Fibroblast of skin of right biceps (primary cell): ENCODE results near the gene SDS.

Experiments
- DNase-seq: peaks from one replicate; pipeline ENCODE4 v3.0.0-alpha.2; 2013

The SDS gene

DNA sequence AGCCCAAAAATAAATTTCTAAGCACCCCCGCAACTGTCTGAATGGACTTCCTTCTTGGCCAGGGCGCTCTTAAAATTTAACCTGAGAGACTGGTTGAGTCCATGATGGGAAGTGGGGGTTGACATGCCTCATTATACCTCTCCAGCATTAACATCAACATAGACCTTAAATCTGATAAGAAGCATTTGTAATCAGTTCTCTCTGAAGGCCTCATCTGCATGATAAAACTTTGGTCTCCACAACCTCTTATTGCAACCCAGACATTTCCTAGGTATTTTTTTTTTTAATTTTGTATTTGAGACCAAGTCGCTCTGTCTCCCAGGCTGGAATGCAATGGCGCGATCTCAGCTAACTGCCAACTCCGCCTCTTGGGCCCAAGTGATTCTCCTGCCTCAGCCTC, 58.4 kb downstream of the SDS start:
- DNase-seq = no peak
